Fibroblast of skin of left quadriceps (primary cell): ENCODE measurements around the gene PRPF4.
"Not testable (repeated sequence)": the region's sequence is repeated elsewhere in the genome, so short reads cannot be mapped to it uniquely, and the experiment has no call there.

ENCODE experiments used
- DNase-seq, 2 experiments: peaks; one replicate each; pipeline ENCODE4 v3.0.0-alpha.2; 2013; ENCODE audit warnings: low read depth in 2 of 2

Gene PRPF4

DNA sequence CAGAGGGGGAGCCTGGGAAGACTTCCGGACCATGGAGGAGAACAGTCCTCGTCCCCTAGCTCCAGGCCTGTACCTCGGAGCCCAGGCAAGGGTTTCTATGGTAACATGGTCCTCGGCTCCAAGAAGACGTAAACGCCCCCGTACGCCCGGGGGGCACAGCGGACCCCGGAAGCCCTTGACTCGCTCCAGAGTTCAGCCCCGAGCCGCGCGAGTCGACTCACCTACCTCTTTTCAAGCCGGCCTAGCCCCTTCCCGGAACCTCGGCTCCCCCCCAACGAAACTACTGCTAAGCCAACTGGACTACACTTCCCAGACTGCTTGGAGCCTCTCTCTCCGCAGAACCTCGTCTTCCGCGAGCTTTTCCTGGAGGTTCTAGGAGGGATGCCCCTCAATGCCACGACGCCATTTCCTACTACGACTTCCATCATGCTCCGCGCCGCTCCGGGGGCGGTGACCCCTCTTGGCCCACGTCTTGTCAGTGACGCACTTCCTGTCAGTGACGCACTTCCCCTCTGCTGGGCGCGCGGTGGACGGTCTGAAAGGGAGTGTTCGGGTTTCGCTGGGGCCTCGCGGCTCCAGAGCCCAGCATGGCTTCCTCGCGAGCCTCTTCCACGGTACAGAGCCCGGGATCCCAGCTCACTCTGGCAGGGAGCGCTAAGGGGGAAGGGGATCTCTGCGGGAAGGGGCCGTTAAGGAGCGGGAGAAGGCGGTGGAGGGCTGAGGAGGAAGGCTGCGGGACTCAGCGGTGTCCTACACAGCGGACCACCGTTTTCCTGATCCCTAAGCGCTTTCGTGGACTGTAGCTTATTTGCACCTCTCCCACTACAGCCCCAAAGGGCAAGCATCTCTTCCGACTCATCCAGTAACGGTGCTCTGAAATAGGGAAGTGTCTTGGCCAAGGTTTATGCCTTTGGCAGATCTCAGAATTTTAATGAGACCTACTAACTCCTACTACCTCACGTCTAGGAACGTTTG lies at the start of gene PRPF4, which contains the start of gene CDC26:
TSS of gene PRPF4 (plus strand) at position 502 of the 975 bp plus-strand sequence. CDS start at position 588, 86 bp downstream.
TSS of gene CDC26 (minus strand) at position 416 of the 975 bp plus-strand sequence. CDS start 3,065 bp downstream, outside the sequence.
- peak; percentile 97 for DNase-seq

DNA sequence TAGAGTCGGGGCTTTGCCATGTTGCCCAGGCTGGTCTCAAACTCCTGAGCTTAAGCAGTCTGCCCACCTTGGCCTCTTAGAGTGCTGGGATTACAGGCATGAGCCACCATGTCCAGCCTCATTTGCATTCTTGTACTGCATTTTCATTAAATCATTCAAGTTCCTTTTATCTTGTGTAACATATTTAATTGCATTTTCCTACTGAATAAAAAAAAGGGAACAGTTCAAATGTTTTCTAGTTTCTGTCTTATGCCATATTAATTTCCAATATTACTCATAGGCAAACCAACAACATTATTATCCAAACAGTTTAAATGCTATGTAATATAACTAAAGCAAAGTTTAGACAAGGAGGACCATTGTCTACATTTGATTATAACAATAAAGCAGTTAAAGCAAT lies 48.0 kb upstream of the PRPF4 start:
- DNase-seq: no peak

DNA sequence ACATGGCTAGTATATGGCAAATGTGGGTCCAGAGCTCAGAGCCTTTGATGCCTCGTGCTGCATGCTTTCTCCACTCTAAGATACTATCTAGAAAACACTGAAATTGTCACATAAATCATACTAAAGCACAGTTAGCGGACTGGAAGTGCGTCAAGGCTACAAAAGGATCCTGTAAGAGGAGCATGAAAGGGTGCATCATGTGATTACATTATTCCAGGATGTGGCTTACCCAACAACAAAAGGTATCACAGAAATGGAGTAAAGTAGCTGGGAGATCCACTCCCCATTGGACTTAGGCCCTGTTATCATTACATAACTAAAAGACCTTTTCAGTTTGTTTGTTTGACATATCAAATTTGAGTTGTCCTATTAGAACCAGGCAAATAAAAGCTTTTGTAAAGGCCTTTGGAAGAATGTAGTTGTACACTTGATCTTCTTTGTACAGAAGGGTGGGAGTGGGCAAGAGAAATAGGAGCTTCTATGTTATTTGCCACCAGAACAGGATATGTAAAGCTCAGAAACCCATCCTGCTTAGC lies 47.3 kb upstream of the PRPF4 start:
- no peak for DNase-seq

DNA sequence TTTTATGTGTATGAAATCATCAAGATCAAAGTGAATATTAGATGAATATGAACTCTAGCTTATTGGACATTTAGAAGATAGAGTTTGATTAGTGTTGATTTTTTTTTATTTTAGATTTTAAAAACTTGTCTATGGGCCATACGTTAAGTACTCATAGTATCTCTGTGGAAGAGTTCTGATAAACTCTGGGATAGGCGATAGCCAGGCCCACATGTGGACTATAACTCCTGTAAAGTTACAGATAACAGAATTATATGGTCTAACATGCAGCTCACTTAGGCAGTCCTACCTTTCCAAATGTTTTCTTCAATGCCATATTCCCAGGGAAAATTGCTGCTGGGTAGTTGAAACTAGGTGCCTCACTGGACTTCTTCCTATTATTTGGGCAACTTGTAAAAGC lies 43.8 kb upstream of the PRPF4 start:
- no peak for DNase-seq

DNA sequence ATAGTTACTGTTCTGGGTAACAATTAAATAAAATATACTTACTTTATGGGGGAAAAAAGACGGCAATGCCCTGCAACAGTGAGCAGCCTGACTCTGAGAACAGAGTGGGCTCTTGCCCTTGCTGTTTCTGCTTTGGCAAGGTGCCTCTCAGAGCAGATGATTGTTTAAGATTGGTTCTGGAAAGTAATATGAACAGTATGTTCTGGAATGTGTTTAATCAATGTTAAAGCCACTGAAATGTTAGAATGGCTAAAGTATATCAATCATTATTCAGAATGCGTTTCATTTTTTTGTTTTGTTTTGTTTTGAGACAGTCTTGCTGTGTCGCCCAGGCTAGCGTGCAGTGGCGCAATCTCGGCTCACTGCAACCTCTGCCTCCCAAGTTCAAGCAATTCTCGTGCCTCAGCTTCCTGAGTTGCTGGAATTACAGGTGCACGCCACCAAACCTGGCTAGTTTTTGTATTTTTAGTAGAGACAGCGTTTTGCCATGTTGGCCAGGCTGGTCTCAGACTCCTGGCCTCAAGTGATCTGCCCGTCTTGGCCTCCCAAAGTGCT lies 39.7 kb upstream of the PRPF4 start:
- not testable (repeated sequence) for DNase-seq

DNA sequence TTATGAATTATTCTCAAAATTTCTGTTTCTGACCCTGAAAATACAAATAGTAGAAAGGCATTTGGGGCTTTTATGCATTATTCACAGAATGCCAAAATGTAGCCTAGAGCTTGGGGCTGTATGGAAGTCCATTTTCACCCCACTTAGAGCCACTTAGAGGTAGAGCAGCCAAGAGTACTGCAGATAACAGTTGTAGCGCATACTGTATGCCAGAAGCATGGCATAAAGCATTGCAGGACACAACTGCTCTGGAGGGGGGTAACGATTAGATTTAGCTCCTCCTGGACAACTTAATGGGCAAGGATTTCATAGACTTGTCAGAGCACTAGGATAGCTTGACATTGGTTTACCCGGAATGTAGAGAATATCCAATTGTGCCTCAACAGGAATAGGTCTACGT lies 38.4 kb upstream of the PRPF4 start:
- DNase-seq: no peak

DNA sequence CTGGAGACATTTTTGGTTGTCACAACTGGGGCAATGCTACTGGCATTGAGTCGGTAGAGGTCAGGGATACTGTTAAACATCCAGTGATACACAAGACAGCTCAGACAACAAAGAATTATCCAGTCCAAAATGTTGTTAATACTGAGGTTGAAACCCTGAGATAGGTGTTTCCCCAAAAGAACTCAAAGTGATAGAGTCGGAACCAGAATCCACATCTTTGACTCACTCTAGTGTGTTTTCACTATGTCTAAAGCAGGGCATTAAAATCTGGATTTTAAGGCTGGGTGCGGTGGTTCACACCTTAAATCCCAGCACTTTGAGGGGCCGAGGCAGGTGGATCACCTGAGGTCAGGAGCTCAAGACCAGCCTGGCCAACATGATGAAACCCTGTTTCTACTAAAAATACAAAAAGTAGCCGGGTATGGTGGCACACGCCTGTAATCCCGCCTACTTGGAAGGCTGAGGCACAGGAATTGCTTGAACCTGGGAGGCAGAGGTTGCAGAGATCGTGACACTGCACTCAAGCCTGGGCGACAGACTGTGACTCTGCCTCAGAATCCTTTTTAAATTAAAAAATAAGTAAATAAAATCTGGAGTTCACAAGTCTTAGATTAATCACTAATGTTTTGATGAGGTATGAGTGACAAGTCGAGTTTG lies 37.1 kb upstream of the PRPF4 start:
- no peak for DNase-seq

DNA sequence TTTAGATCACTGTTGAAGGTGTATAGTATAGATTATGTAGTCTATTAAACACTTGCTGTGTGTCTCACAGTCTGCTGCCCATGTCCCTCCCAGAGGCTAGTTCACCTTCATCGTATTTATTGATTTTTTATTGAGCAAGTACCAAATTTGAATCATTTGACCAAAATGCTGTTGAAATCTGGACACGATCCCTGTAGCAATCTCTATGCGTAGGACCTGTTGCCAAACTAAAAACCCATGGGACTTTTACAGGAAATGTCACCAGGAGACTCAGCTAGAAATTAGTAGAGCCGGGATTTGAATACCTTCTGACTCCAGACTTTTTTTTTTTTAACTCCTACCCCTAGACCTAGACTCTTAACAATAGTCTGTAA lies 36.6 kb upstream of the PRPF4 start:
- DNase-seq: no peak

DNA sequence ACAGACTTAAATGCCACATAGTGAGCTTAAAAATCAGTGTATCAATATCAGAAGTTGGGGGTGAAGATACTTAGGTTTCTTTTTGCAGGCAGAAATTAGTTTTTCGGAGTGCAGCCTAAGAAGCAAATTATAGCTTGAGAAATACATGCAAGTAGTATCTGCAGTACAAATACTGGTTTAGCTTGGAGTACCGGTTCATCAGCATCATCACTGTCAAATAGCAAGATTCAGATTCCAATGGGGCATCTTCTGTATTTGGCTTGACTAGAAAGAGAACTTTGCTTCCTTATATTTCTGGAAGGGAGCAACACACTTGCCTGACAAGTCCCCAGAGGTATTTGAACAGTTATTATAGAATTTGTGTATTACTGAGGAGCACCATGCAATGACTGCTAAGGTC lies 34.3 kb upstream of the PRPF4 start:
- no peak for DNase-seq

DNA sequence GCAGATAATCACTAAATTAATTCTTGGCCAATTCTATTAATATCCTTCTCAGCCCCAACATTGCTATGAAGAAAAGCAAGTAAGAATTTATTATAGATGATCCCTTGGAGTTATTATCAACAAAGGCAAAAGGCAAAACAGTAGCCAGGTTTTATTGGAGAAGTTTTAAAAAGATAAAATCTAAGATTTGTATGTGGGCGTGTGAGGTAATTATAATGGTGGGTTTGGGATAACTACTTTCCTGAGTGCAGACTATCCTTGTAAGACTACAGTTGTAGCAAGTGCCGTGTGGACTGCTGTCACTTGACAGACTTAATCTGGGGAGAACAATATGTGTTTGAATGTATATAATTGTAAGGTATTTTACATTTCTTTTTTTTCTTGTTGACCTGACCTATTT lies 30.9 kb upstream of the PRPF4 start:
- no peak for DNase-seq

DNA sequence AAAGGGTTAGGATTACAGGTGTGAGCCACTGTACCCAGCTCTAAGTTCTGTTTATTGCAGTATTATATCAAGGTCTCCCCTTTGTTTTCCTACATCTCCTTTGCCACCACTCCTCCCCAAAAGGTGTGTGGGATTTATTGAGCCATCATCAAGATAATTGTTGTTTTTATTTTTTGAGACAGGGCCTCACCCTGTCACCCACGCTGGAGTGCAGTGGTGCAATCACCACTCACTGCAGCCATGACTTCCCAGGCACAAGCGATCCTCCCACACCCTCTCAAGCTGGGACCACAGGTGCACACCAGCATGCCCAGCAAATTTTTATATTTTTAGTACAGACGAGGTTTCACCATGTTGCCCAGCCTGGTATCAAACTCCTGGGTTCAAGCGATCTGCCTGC lies 29.6 kb upstream of the PRPF4 start:
- no peak for DNase-seq

DNA sequence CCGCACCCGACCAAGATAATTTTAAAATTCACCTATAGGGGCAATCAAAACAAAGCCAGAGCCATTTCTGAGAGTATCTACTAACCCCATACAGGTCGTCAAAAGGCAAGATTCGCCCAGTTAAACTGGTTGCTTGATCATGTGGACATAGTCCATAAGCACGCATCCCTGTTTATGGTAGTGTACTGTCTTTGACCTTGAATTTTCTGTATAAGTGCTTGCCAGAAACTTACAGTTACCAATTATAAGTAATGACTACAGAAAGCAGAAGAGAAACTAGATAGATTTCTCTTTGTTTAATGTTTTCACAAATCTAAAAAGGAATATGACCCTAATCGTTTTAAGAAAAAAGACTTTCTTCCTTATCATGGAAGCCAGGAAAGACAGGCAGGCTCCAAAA lies 28.5 kb upstream of the PRPF4 start:
- no peak for DNase-seq

DNA sequence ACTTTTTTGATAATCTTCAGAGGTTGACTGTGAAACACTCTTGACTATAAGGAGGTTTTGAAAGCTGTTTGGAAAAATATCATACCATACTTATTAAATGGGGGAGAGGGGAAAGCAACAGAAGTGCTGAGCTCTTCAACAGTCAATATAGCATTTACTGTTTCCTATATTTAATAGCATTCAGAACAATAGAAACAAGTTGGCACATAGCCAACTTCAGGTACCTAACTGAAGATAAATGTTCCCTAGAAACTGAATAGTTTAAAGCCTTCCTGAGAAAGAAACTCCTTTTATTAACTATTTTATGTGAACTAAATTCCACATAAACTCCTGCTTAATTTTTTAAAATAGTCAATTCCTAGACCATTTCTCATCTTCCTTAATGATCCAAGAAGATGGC lies 27.8 kb upstream of the PRPF4 start:
- no peak for DNase-seq

DNA sequence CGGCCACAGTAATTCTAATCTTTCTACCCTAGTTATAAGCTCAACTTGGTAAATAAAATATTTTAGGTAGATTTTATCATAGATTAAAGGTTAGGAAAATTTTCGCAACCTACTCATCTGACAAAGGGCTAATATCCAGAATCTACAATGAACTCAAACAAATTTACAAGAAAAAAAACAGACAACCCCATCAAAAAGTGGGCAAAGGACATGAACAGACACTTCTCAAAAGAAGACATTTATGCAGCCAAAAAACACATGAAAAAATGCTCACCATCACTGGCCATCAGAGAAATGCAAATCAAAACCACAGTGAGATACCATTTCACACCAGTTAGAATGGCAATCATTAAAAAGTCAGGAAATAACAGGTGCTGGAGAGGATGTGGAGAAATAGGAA lies 25.8 kb upstream of the PRPF4 start:
- DNase-seq: not testable (repeated sequence)

DNA sequence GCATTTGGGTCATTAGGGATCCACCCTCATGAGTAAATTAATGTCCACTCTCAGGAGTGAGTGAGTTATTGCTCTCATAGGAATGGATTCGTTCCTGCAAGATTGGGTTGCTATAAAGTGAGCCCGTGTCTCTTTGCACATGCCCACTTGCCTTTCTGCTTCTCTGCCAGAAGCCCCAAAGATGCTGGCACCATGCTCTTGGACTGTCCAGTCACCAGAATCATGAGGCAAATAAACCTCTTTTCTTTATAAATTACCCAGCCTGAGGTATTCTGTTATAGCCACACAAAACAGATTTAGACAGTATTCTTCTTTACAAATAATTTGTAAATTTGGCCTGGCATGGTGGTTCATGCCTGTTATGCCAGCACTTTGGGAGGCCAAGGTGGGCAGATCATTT lies 24.7 kb upstream of the PRPF4 start:
- DNase-seq: no peak

DNA sequence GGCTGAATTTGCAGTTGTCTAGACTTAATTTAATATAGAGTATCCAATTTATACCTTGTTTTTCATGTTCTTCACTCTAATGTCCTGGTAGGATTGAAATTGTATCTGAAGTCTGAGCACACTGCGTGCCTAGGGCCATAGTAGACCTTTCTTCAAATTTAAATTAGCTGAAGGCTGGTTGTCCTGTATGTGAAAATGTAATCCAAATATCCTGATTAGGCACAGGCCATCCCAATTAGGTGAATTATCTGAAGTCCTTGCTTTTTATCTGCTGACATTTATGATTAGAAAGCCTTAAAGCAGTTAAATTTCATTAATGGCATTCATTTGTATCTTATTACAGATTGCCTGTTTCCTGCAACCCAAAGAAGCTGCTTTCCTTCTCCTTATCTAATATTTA lies 20.5 kb upstream of the PRPF4 start:
- DNase-seq: no peak

DNA sequence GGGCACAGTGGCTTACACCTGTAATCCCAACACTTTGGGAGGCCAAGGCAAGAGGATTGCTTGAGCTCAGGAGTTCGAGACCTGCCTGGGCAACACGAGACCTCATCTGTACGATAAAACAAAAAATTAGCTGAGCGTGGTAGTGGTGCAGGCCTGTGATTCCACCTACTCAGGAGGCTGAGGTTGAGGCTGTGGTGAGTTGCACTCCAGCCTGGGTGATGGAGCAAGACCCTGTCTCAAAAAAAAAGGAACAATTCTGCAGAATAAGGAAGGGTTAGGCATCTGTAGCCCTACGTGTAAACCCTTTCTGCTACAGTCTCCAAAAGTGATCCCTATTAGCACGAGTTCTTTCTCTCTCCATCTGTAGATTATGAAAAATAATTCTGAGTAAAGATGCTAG lies 20.0 kb upstream of the PRPF4 start:
- DNase-seq: no peak

DNA sequence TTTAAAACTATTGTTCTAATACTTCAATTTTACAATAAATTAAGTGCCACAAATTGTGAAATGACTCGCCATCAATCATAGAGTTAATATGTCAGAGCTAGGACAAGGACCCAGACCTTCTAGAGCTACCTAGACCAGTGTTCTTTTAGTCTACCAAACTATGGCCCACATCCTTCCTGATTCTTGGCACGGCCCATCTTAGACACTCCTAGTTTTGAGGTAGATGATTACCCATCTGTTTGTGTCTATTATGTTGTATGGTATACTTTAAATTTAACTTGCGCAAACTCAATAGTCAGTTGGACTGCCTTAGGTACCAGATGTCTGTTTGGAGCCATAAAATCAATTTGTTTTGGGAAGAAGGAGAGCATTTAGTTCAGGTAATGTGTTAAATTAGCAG lies 17.6 kb upstream of the PRPF4 start:
- DNase-seq: no peak

DNA sequence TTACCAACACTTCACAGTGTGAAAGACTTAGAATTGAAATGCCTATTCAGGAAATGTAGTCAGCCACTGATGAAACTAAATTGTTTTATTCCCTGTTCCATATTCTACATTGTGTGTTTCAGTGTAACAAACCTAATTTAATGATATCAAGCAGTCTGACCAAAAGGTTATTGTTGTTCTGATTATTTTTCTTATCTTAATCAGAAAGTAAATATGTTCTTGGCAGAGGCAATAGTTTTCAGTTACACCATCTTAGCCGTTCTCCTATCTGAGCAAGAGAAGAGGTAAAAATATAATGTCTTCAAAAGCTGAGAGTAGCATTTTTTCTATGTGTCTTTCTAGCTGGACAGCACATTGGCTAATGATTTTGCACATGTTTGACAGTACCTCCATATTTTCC lies 17.2 kb upstream of the PRPF4 start:
- no peak for DNase-seq

DNA sequence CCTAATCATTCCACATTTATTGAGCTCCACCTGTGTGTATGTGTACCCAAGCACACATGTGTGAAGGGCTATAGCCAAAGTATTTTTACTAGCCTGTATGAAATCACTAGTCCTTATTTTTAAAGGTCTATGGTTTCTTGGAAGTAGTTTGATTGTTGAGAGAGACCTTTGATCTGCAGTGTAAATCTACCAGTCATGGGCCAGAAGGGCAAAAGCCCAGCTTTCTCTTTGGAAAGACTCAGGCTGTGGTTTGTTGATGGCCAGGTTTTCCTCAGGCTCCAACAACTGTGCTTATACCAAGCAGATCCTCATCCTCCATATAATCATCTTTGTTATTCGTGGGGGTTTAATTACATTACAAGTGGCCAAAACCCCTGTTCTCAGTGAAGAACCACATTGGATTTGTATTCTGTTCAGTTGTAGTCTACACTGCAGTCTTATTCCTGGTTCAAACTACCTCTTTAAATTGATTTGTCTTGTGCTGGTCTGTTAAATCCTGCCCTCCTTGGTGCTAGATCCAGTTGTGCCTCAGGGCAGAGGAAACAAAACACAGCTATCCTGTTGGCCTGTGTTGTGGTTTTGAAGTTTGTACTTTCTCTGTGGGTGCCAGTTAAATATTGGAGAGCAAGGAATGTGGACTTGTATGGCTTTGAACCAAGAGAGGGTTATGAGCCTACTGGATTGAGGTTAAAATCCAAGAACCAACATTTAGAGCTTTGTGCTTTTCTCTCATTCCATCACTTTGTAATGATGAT lies 13.4 kb upstream of the PRPF4 start:
- DNase-seq: no peak

DNA sequence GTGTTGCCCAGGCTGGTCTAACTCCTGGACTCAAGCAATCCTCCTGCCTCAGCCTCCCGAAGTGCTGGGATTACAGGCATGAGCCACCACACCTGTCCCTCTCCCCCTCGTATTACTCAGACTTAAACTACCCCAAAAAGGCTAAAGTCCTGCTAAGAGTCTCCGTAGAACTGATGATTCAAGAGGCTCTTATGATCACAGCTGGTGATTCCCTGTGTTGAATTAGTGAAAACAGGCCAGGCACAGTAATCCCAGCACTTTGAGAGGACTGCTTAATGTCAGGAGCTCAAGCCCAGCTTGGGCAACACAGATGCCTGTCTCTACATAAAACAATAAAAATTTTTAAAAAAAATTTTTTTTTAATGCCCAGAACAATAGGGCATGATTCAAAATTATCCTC lies 9.3 kb upstream of the PRPF4 start:
- no peak for DNase-seq
